ENCODE results near the gene WNT1. TPM values are rescaled to one million over a fixed set of nuclear protein-coding genes. Genes with fewer than 3 reads are reported as not detected.

WNT1 gene
- total RNA-seq, 3 donors from 2014 or later, result not detected

DNA sequence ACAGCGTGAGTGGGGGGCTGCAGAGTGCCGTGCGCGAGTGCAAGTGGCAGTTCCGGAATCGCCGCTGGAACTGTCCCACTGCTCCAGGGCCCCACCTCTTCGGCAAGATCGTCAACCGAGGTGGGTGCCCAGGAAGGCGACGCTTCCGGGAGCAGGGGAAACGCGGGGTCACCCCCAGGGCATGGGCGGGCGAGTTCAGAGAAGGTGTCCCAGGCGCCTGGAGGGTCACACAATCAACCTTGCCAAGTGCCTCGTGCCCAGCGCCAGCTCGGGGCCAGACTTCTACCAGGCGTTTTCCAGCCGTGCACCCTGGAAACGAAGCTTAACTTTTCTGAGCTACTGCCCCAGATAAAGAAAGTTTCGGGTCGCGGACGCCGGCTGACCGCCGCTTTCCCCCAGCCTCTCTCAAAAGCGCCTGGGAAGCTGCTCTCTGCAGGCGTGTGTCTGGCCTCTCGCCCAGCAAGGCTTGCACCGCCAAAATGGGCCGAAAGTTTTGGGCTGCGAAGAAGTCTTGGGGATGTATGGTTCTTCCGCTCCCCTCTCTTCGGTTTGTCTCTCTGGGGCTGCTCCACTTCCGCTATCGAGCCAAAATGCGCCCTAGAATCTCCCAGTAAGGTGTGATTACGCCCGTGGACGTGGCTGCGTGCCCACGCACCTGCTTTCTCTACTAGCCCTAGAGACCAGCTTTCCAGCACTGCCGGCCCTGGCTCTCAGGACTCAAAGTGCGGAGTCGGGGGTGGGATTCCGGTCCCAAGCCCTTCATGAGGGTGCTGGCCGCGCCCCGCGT lies 1.7 kb downstream of the WNT1 start:
- Histone ChIP-seq H3K4me1 (ENCODE audit: low read depth) (peaks cover 41% of the 10 kb centered on the region), H3K9me3 (no peaks in the 10 kb centered on the region), H3K36me3 (ENCODE audit: low read depth) (no peaks in the 10 kb centered on the region), H3K4me3 (no peak overlapping the region)
- ATAC-seq (peak; percentile 25), DNase-seq (peak in 2 of 3 donors; percentile 64 to 76)
- TF ChIP-seq CTCF (IDR thresholded peaks at IDR 0.05), result no peak
- intact Hi-C loops (cut with DNase I, micrococcal nuclease), result no loop called here

- DNase-seq (peak; percentile 58 to 70 (median 69)), ATAC-seq (peak; percentile 44)
- no peaks in the 10 kb centered on the region for H3K9me3 ChIP-seq
- H3K4me3 ChIP-seq, result no peak overlapping the region
- peaks cover 43% of the 10 kb centered on the region for H3K4me1 ChIP-seq (ENCODE audit: low read depth)
- TF ChIP-seq CTCF (IDR thresholded peaks at IDR 0.05), result no peak
- intact Hi-C loops (cut with DNase I, micrococcal nuclease), result no loop called here
- H3K36me3 ChIP-seq (ENCODE audit: low read depth), result no peaks in the 10 kb centered on the region
Measured at GRCh38 chr12:48980389-48980952, 2.3 kb downstream of the WNT1 start.

DNA sequence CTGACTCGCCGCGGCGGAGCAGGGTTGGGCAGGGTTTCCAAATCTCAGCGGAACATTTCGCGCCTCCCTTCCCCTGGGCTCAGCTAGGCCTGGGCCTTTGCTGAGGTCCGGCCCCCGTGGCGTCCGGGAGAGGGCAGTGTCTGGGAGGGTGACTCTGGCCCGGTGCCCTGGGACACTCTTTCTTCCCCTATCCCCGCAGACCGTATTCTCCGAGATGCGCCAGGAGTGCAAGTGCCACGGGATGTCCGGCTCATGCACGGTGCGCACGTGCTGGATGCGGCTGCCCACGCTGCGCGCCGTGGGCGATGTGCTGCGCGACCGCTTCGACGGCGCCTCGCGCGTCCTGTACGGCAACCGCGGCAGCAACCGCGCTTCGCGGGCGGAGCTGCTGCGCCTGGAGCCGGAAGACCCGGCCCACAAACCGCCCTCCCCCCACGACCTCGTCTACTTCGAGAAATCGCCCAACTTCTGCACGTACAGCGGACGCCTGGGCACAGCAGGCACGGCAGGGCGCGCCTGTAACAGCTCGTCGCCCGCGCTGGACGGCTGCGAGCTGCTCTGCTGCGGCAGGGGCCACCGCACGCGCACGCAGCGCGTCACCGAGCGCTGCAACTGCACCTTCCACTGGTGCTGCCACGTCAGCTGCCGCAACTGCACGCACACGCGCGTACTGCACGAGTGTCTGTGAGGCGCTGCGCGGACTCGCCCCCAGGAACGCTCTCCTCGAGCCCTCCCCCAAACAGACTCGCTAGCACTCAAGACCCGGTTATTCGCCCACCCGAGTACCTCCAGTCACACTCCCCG lies 3.0 kb downstream of the WNT1 start:
- DNase-seq, result peak in 2 of 3 donors; percentile 64 to 69
- no peak for TF ChIP-seq CTCF (IDR thresholded peaks at IDR 0.05)
- no peak overlapping the region for H3K4me3 ChIP-seq
- peak; percentile 40 for ATAC-seq
- intact Hi-C loops (cut with DNase I, micrococcal nuclease), result no loop called here
- H3K36me3 ChIP-seq (ENCODE audit: low read depth), result no peaks in the 10 kb centered on the region
- no peaks in the 10 kb centered on the region for H3K9me3 ChIP-seq
- peaks cover 45% of the 10 kb centered on the region for H3K4me1 ChIP-seq (ENCODE audit: low read depth)

DNA sequence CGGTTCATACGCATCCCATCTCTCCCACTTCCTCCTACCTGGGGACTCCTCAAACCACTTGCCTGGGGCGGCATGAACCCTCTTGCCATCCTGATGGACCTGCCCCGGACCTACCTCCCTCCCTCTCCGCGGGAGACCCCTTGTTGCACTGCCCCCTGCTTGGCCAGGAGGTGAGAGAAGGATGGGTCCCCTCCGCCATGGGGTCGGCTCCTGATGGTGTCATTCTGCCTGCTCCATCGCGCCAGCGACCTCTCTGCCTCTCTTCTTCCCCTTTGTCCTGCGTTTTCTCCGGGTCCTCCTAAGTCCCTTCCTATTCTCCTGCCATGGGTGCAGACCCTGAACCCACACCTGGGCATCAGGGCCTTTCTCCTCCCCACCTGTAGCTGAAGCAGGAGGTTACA lies 3.6 kb downstream of the WNT1 start:
- Histone ChIP-seq H3K4me3 (no peak overlapping the region), H3K9me3 (no peaks in the 10 kb centered on the region), H3K36me3 (ENCODE audit: low read depth) (no peaks in the 10 kb centered on the region), H3K4me1 (ENCODE audit: low read depth) (peaks cover 45% of the 10 kb centered on the region)
- no peak for ATAC-seq
- TF ChIP-seq CTCF (IDR thresholded peaks at IDR 0.05), result no peak
- intact Hi-C loops (cut with DNase I, micrococcal nuclease), result no loop called here
- DNase-seq, result no peak

DNA sequence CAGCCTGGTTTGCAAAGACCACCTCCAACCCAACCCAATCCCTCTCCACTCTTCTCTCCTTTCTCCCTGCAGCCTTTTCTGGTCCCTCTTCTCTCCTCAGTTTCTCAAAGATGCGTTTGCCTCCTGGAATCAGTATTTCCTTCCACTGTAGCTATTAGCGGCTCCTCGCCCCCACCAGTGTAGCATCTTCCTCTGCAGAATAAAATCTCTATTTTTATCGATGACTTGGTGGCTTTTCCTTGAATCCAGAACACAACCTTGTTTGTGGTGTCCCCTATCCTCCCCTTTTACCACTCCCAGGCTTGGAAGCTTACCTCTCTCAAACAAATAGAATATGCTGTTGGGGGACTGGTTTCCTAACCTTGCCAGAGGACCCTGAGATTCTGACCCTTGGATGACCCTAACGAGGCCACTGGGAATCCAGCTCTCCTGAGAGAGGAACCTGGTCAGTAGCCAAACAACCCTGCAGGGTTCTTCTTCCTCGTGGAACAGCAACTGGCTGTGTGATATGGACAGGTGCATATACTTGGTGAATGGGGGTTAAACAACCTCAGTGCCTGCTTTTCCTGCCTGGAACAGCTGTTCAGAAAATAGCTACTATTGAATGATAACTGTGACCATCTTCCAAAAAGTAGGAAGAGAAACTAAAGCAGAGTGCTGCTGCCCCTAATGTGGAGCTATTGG lies 4.4 kb downstream of the WNT1 start:
- peaks cover 45% of the 10 kb centered on the region for H3K4me1 ChIP-seq (ENCODE audit: low read depth)
- TF ChIP-seq CTCF (IDR thresholded peaks at IDR 0.05), result no peak
- no peaks in the 10 kb centered on the region for H3K9me3 ChIP-seq
- no peak overlapping the region for H3K4me3 ChIP-seq
- DNase-seq, result no peak
- intact Hi-C loops (cut with DNase I, micrococcal nuclease), result no loop called here
- no peak for ATAC-seq
- H3K36me3 ChIP-seq (ENCODE audit: low read depth), result no peaks in the 10 kb centered on the region

Measured in mucosa of descending colon (tissue), 3 donors.